DMS79 treated with DMSO at 0.1 percent for 48 hours (cell line): Measurements from ENCODE around the gene ANK3.

Source experiments
- DNase-seq: peaks from one replicate; lab custom pipeline; 2025; lab: John Stamatoyannopoulos, UW

ANK3 gene

GRCh38 chr10:60413306-60414012, 23.8 kb upstream of the ANK3 start:
- no peak for DNase-seq

DNA sequence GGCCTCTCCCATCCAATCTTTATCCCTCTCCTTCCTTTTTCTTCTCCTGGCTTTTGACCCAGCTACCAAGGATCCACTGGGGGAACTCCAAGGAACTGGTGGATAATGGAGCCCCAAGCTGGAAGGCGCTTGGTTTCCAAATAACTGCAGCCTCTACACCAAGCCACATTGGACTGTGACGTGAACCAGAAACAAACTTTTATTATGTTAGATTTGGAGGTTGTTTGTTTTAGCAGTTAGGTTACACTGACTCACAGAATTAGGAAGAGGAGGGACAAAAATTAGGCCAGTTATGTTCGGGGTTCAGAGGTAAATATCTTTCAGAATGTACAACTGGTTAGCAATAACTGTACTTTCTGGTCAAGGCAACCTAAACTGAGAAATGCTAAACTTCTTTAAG, 21.3 kb upstream of the ANK3 start:
- DNase-seq = no peak

DNA sequence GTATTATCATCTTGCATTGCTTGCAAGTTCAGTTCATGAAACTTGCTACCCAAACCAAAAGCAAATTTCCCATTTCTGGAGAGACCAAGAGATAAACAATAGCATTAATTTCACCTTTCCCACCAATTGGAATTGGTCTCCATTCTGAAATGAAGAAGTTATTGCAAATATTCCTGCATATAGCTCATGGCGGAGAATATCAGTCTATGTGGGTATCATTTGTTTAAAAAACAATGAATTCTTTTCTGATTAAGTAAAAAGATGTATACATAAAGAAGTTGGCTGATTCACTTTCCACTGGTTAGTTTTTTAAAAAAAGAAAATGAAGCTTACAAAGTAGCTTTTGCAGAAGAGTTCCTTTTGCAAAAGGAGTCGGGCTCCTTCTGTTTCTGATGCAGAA, 19.5 kb upstream of the ANK3 start:
- no peak for DNase-seq

GRCh38 chr10:60406182-60406581, 16.5 kb upstream of the ANK3 start:
- no peak for DNase-seq

DNA sequence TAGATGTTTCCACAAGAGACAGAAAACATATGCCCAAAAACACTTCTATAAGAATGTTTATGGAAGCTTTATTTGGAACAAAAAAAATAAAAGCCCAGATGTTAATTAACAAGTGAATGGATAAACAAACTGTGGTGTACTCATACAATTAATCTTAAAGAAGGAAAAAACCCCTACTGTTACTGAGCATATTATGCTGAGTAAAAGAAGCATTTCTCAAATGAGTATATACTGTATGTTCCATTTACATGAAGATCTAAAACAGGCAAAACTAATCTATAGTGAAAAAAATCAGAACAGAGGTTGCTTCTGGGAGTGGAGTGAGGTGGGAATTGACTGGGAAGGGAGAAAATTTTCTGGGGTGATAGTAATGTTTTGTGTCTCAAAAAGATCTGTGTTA, 15.5 kb upstream of the ANK3 start:
- DNase-seq = no peak

DNA sequence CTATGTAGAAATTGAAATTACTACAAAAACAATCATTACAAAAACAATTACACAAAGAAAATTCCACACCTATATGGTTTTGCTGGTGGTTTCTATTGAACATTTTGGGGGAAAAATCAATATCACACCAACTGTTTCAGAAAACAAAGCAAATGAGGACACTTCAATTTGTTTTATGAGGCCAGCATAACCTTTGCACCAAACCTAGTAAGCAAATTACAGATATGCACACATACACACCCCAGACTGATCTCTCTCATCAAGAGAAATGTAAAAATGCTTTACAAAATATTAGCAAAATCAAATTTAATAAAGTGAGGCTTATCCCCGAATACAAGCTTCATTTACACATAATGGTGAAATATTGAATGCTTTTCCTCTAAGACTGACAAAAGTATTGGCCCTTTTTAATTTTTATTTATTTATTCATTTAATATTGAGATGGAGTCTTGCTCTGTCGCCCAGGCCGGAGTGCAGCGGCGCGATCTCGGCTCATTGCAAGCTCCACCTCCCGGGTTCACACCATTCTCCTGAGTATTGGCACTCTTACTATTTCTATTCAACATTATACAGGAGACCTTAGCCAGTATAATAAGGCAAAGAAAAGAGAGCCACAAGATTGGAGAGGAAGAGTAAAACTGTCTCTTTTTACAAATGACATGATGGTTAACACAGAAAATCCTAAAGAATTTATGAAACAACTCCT, 13.6 kb upstream of the ANK3 start:
- DNase-seq = no peak

- DNase-seq = no peak
Measured at GRCh38 chr10:60400366-60400765, 10.7 kb upstream of the ANK3 start.

- no peak for DNase-seq
Measured at GRCh38 chr10:60399328-60399727, 9.7 kb upstream of the ANK3 start.

DNA sequence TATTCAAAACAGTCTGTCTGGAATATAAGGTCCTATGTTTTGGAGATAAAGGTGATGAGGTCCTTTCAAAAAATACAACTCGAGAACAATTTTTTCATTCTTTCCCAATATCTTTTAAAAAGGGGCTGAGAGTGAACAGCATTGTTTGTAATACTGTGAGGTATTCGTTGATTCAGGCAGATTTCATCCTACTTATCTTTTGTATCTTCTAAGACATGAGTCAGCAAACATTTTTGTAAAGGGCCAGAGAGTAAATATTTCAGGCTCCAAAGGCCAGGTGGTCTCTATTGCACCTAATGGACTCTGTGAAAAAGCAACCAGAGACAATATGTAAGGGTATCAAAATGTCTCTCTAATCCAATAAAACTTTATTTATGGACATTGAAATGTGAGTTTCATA, 8.1 kb upstream of the ANK3 start:
- DNase-seq = no peak

GRCh38 chr10:60396766-60397165, 7.1 kb upstream of the ANK3 start:
- no peak for DNase-seq

GRCh38 chr10:60395711-60396110, 6.0 kb upstream of the ANK3 start:
- DNase-seq = no peak

- DNase-seq = no peak
Measured at GRCh38 chr10:60394446-60394845, 4.8 kb upstream of the ANK3 start.

DNA sequence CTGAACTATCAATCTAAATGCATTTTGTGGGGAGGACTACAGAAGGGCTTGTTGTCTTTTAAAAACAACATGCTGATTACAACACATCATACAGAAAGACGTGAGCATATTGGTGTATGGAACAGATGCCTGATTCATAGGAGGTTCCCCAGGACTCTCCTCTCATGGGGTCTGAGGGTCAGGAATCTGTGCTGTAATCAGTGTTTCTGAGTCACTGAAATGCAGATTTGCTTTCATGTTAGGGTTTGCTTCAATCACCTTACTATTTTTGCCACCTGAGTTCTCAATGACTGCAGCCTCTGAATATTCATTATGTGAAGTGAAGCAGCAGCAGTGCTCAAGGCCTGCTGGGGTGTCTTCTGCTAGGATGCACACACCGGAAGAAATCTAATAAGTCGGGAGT, 550 bp upstream of the ANK3 start:
- no peak for DNase-seq

GRCh38 chr10:60388709-60389301, 870 bp downstream of the ANK3 start:
- DNase-seq = no peak

GRCh38 chr10:60388116-60388625, 1.5 kb downstream of the ANK3 start:
- no peak for DNase-seq

DNA sequence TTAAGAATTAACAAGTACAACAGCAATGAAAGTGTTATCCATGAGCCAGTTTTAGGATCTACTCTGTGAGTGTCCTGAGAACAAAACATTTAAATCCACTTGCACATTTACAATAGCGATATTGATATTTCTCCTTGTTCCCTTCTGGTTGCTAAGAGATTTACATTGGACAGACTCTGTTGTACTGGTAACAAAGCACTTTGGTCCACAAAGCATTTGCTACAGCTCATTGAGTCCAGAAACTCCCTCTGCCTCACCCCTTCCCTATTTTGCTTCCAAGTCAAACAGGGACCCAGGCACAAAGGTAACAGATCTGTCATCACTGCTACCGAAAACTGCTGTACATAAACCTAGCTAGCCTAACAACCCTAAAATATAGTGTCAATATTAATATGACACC, 2.1 kb downstream of the ANK3 start:
- DNase-seq = no peak

- DNase-seq = no peak
Measured at GRCh38 chr10:60385399-60385738, 4.3 kb downstream of the ANK3 start.

- no peak for DNase-seq
Measured at GRCh38 chr10:60384708-60385398, 4.8 kb downstream of the ANK3 start.

- DNase-seq = no peak
Measured at GRCh38 chr10:60384011-60384410, 5.7 kb downstream of the ANK3 start.

DNA sequence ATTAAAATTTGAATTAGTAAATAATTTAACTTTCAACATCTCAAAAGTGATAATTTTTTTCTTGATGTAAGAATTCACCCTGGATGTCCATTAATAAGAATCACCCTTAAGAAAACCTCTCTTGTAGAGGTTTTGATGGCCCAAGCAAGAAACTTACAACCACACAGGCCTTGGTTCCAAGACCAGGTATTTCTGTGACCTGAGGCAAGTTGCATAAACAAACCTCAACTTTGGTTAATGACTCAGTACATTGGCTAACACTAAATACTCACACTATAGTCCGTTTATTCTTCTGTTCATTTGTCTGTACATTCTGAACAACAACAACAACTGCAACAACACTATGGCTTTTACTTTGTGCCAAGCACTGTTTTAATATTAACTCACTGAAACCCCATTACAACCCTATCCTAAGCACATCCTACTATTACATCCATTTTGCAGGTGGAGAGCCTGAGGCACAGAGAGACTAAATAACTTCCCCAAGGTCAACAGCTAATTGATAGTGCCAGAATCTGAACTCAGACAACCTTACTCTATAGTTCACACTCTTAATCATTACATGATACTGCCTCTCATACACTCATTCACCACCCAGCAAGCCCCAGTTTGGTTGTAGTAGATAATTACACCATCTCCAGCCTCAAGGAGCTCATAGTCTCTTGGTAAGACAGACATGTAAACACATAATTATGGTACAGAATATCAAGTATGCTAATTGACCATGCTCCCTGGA, 6.6 kb downstream of the ANK3 start:
- DNase-seq = no peak

- DNase-seq = no peak
Measured at GRCh38 chr10:60380781-60381180, 8.9 kb downstream of the ANK3 start.

DNA sequence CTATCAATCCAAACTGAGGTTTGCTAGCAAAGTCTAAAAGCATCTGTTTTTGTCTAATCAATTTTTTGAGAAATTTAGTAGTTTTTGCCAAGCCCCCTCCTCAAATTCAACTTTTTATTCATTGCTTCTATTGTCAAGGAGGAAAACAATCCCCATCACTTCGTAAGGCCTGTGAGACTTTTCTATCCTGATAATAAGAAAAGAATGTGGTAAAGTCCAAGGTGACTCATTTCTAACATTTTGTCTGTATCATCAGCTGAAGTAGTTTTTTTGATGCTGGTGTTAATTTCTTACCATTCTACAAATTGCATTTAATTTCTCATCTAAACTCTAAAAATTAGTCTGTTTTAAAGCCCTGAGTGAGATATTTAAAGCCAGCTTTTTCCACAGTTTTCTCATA, 11.7 kb downstream of the ANK3 start:
- no peak for DNase-seq
